ENCODE results near the gene C10orf143. TPM values are rescaled to one million over a fixed set of nuclear protein-coding genes. Genes with fewer than 3 reads are reported as not detected.
"Not testable (repeated sequence)": the region's sequence is repeated elsewhere in the genome, so short reads cannot be mapped to it uniquely, and the experiment has no call there.

C10orf143 gene
- total RNA-seq, 1 donor from 2014 or later, result 0.82 TPM

- DNase-seq, result peak; percentile 99
Observed at GRCh38 chr10:130111113-130111851, 652 bp upstream of the C10orf143 start.

- peak; percentile 98 for DNase-seq
Observed at GRCh38 chr10:130109796-130110245, 809 bp downstream of the C10orf143 start.

GRCh38 chr10:130108934-130109604 is 1.6 kb downstream of the C10orf143 start:
- no peak for DNase-seq

GRCh38 chr10:130108146-130108545 is 2.5 kb downstream of the C10orf143 start:
- not testable (repeated sequence) for DNase-seq

GRCh38 chr10:130105724-130106123 is 4.9 kb downstream of the C10orf143 start:
- DNase-seq, result peak; percentile 24

GRCh38 chr10:130099344-130099743 is 11.3 kb downstream of the C10orf143 start:
- DNase-seq, result no peak

- not testable (repeated sequence) for DNase-seq
Observed at GRCh38 chr10:130090565-130090964, 20.1 kb downstream of the C10orf143 start.

- no peak for DNase-seq
Observed at GRCh38 chr10:130080461-130080814, 30.2 kb downstream of the C10orf143 start.

- DNase-seq, result no peak
Observed at GRCh38 chr10:130079614-130080460, 30.8 kb downstream of the C10orf143 start.

GRCh38 chr10:130078120-130078519 is 32.5 kb downstream of the C10orf143 start:
- no peak for DNase-seq

DNA sequence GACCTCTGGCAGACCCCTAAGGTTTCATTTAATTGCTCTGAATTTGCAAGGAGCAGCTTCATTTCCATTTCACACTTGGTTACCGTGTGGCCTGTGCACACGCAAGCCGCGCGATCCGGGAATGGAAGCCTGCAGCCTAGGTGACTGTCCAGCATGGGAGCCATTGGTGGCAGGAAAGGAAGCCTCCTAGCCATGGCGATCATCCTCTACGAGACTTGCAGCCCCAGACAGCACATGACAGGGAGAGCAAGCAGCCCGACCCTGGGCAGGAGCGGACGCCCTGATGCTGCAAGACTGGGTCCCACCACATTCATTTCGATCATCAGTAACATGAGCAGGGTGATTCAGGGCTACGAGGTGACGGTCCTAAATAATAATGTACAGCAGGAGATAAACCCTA is 33.9 kb downstream of the C10orf143 start:
- DNase-seq, result no peak

GRCh38 chr10:130074639-130075038 is 36.0 kb downstream of the C10orf143 start:
- no peak for DNase-seq

DNA sequence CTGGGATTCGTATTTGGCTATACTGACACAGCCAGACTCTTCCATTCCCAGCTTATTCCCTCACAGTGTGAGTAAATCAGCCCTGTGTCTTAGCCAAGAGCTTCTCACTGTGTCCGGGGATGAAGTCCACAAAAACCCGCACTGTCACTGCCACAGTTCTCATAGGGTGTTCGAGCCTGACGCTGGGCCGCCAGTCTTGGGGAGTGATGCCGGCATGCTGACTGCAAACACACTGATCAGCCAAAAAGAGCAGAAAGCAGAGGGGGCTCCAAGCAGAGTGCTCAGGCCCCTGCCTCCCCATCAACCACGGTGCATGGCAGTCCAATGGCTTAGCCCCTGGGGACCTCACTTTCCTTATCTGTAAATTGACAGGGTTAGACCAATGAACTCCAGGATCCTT is 36.7 kb downstream of the C10orf143 start:
- DNase-seq, result no peak

- no peak for DNase-seq
Observed at GRCh38 chr10:130072247-130072646, 38.4 kb downstream of the C10orf143 start.

DNA sequence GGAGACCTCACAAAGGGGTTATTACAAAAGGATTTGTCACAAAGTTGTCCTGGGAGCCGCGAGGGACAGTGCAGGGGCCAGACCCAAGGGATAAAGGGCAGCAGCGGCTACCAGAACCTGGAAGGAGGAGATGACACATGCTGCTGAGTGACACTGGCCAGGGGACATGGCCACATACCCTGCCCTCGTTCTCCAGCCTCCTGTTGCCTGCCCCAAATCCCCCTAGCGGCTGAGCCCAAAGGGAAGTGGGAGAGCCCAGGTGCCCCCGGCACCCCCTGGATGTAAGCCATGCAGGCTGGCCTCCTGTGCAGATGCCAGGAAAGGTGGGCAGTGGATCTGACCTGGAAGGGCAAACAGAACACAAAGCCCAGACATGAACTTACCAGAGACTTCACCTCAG is 42.7 kb downstream of the C10orf143 start:
- no peak for DNase-seq

DNA sequence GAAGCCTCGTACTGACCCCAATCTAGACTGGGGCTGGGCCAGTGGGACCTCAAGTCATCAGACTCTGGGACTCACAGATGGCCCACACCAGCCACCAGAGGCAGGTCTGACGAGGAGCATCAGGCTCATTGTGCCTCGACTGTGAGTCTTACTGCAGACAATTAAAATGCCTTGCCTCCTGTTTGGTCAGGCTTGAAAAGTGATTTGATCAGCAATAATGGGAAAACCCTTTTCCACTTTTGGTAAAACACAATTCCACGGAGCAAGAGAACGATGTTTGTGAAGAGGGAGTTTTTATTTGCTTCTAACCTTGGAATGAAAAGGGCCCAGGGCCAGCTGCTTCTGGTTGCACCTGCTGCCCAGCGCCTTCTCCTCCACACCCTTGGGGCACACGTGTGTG is 43.9 kb downstream of the C10orf143 start:
- no peak for DNase-seq

- DNase-seq, result no peak
Observed at GRCh38 chr10:130065251-130065650, 45.4 kb downstream of the C10orf143 start.

GRCh38 chr10:130064783-130065182 is 45.8 kb downstream of the C10orf143 start:
- no peak for DNase-seq

DNA sequence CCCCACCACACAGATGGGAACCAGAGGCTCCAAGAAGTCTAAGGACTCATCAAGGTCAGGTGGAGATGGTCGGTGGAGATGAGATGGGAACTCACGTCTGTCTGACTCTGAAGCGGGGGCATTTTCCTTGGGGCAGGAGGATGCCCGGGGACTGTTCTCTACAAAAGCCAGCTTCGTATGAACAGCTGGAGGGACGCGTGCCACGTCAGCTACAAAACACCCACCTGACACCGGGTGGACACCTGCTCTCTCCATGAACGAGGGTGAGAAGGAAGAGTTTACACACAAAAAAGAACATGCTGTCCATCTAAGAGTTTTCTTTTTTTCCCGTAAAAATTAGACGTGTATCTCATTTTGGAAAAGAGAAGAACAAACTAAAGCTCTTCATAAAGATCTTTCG is 47.7 kb downstream of the C10orf143 start:
- DNase-seq, result no peak

- no peak for DNase-seq
Observed at GRCh38 chr10:130062201-130062600, 48.4 kb downstream of the C10orf143 start.

GRCh38 chr10:130061760-130062159 is 48.9 kb downstream of the C10orf143 start:
- no peak for DNase-seq

DNA sequence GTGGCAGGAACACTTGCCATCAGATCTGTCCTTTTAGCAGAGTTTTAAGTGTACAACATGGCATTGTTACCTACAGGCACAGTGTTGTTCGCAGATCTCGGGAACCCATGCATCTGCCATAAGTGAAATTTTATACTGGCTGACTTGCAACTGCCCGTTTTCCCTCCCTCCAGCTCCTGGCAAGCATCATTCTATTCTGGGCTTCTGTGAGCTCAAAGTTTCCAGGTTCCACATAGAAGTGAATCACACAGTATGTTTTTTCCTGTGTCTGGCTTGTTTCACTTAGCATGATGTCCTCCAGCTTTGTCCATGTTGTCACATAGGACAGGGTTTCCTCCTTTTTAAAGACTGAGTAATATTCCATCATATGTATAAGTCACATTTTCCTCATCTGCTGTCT is 56.6 kb downstream of the C10orf143 start:
- peak; percentile 38 for DNase-seq

DNA sequence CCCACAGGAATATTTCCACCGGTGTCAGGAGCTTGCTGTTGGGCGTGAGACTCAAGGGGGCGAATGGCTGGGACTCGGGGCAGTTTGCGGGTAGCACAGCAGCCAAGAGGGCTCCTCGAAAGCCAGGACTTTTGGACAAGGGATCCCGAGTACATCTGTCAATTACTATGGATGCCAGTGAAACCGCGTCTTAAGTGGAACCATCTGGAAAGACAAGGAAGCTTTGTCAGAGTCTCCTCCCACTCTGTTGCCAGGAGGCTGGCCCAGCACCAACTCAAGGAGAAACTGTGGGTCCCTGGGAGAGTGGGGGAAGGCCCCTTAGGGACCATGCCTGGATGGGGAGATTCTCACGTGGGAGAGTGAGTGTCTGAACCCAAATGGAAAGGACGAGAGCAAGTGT is 57.1 kb downstream of the C10orf143 start:
- peak; percentile 48 for DNase-seq
